Measurements from ENCODE around the gene ADORA2A.

The ADORA2A gene

GRCh38 chr22:24400034-24400725 lies 27.2 kb upstream of the ADORA2A start:
- no peak overlapping the region for H3K9ac ChIP-seq (ENCODE audit: insufficient read length)
- no peak overlapping the region for H3K27ac ChIP-seq
- H3K36me3 ChIP-seq (ENCODE audit: insufficient read depth, low read length): peaks cover 46% of the 10 kb centered on the region

DNA sequence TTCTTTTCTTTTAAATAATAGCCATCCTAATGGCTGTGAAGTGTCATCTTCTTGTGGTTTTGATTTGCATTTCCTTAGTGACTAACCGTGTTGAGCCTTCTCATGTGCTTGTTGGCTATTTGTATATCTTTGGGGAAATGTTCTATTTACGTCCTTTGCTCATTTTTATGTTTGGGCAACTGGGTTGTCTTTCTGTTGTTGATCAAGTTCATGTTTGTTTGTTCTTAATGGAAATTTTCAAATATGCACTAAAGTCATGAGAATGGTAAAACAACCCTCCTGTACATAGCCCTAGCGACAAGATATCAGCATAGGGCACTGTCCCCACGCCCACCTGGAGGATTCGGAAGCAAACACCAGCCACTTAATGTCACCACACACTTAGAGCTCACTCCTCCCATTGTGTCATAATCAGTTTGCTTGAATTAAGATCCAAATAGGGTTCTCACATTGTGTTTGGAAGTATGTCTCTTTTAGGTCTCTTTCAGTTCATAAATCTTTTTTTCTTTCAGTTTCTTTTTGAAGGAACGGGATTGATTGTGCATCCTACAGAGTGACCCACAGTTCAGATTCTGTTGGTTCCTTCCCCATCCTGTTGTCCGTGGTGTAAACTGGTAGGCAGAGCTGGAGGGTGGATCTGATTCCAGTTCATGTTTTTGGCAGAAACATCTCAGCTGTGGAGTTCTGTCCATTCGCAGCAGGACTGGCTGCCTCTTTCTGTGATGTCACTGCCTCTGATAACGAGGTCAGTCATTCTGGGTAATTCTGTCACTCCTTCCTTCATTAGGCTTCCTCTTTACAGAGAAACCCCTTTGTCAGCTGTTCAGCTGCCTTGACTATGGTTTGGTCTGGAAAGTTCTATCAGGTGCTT lies 26.4 kb upstream of the ADORA2A start:
- TF ChIP-seq EZH2 (IDR thresholded peaks at IDR 0.05): no peak
- TF ChIP-seq POLR2AphosphoS5 (IDR thresholded peaks at IDR 0.05; ENCODE audit: borderline replicate concordance, low read depth, low read length): no peak
- TF ChIP-seq FOXP2 (optimal IDR thresholded peaks at IDR 0.05; ENCODE audit: control extremely low read depth, extremely low read length, insufficient read depth): no peak
- Histone ChIP-seq H3K27ac (no peak overlapping the region), H3K9ac (ENCODE audit: insufficient read length) (no peak overlapping the region), H3K36me3 (ENCODE audit: insufficient read depth, low read length) (peaks cover 40% of the 10 kb centered on the region), H3K9me3 (ENCODE audit: low read depth, low read length) (no peaks in the 10 kb centered on the region), H3K4me3 (no peak overlapping the region)
- no peak for DNase-seq (ENCODE audit: low read depth, low spot score)

More at GRCh38 chr22:24400034-24400725, 27.2 kb upstream of the ADORA2A start:
- H3K9me3 ChIP-seq (ENCODE audit: low read depth, low read length): no peaks in the 10 kb centered on the region
- TF ChIP-seq EZH2 (IDR thresholded peaks at IDR 0.05) (no peak), FOXP2 (optimal IDR thresholded peaks at IDR 0.05; ENCODE audit: control extremely low read depth, extremely low read length, insufficient read depth) (no peak), POLR2AphosphoS5 (IDR thresholded peaks at IDR 0.05; ENCODE audit: borderline replicate concordance, low read depth, low read length) (no peak)
- H3K4me3 ChIP-seq: no peak overlapping the region
- no peak for DNase-seq (ENCODE audit: low read depth, low spot score)

DNA sequence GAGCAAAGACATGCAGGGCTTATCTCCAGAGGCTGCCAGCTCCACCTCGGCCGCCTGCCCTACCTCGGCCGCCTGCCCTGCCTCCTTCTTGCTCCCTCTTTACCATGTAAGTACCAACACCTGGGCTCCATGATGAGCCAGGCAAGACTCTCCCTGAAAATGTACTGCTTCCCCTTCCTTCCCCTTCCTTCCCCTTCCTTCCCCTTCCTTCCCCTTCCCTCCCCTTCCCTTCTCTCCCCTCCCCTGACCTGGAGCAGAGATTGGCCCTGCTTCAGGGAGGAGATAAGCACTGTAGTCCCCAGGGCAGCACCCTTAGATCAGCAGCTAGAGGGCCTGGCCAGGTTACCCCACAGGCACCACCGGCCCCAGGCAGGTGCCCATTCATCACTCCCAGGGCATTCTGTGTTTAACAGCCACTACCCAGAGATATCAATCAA lies 25.4 kb upstream of the ADORA2A start:
- TF ChIP-seq POLR2AphosphoS5 (IDR thresholded peaks at IDR 0.05; ENCODE audit: borderline replicate concordance, low read depth, low read length) (no peak), EZH2 (IDR thresholded peaks at IDR 0.05) (no peak), FOXP2 (optimal IDR thresholded peaks at IDR 0.05; ENCODE audit: control extremely low read depth, extremely low read length, insufficient read depth) (no peak)
- H3K27ac ChIP-seq: no peak overlapping the region
- no peaks in the 10 kb centered on the region for H3K9me3 ChIP-seq (ENCODE audit: low read depth, low read length)
- no peak for DNase-seq (ENCODE audit: low read depth, low spot score)
- H3K36me3 ChIP-seq (ENCODE audit: insufficient read depth, low read length): peaks cover 33% of the 10 kb centered on the region
- no peak overlapping the region for H3K9ac ChIP-seq (ENCODE audit: insufficient read length)
- H3K4me3 ChIP-seq: no peak overlapping the region

- H3K9ac ChIP-seq (ENCODE audit: insufficient read length): no peak overlapping the region
- no peak overlapping the region for H3K27ac ChIP-seq
- no peak for DNase-seq (ENCODE audit: low read depth, low spot score)
- H3K4me3 ChIP-seq: no peak overlapping the region
- H3K9me3 ChIP-seq (ENCODE audit: low read depth, low read length): no peaks in the 10 kb centered on the region
- TF ChIP-seq POLR2AphosphoS5 (IDR thresholded peaks at IDR 0.05; ENCODE audit: borderline replicate concordance, low read depth, low read length): no peak
- TF ChIP-seq FOXP2 (optimal IDR thresholded peaks at IDR 0.05; ENCODE audit: control extremely low read depth, extremely low read length, insufficient read depth): no peak
- no peak for TF ChIP-seq EZH2 (IDR thresholded peaks at IDR 0.05)
- H3K36me3 ChIP-seq (ENCODE audit: insufficient read depth, low read length): peaks cover 30% of the 10 kb centered on the region
These were observed 24.8 kb upstream of the ADORA2A start for GRCh38 chr22:24402460-24403192.

GRCh38 chr22:24403346-24403745 lies 24.1 kb upstream of the ADORA2A start:
- Histone ChIP-seq H3K27ac (no peak overlapping the region), H3K36me3 (ENCODE audit: insufficient read depth, low read length) (peaks cover 23% of the 10 kb centered on the region), H3K4me3 (no peak overlapping the region), H3K9me3 (ENCODE audit: low read depth, low read length) (no peaks in the 10 kb centered on the region), H3K9ac (ENCODE audit: insufficient read length) (no peak overlapping the region)
- no peak for DNase-seq (ENCODE audit: low read depth, low spot score)
- TF ChIP-seq FOXP2 (optimal IDR thresholded peaks at IDR 0.05; ENCODE audit: control extremely low read depth, extremely low read length, insufficient read depth) (no peak), EZH2 (IDR thresholded peaks at IDR 0.05) (no peak), POLR2AphosphoS5 (IDR thresholded peaks at IDR 0.05; ENCODE audit: borderline replicate concordance, low read depth, low read length) (no peak)

GRCh38 chr22:24404561-24405275 lies 22.7 kb upstream of the ADORA2A start:
- Histone ChIP-seq H3K27ac (no peak overlapping the region), H3K36me3 (ENCODE audit: insufficient read depth, low read length) (peaks cover 21% of the 10 kb centered on the region), H3K4me3 (no peak overlapping the region), H3K9me3 (ENCODE audit: low read depth, low read length) (no peaks in the 10 kb centered on the region), H3K9ac (ENCODE audit: insufficient read length) (no peak overlapping the region)
- no peak for DNase-seq (ENCODE audit: low read depth, low spot score)
- TF ChIP-seq FOXP2 (optimal IDR thresholded peaks at IDR 0.05; ENCODE audit: control extremely low read depth, extremely low read length, insufficient read depth) (no peak), POLR2AphosphoS5 (IDR thresholded peaks at IDR 0.05; ENCODE audit: borderline replicate concordance, low read depth, low read length) (no peak), EZH2 (IDR thresholded peaks at IDR 0.05) (no peak)

- Histone ChIP-seq H3K9ac (ENCODE audit: insufficient read length) (no peak overlapping the region), H3K27ac (no peak overlapping the region), H3K4me3 (no peak overlapping the region), H3K9me3 (ENCODE audit: low read depth, low read length) (no peaks in the 10 kb centered on the region), H3K36me3 (ENCODE audit: insufficient read depth, low read length) (peaks cover 21% of the 10 kb centered on the region; the same call in 1 of the 2 replicates)
- no peak for DNase-seq (ENCODE audit: low read depth, low spot score)
- TF ChIP-seq POLR2AphosphoS5 (IDR thresholded peaks at IDR 0.05; ENCODE audit: borderline replicate concordance, low read depth, low read length) (no peak), EZH2 (IDR thresholded peaks at IDR 0.05) (no peak), FOXP2 (optimal IDR thresholded peaks at IDR 0.05; ENCODE audit: control extremely low read depth, extremely low read length, insufficient read depth) (no peak)
These were observed 21.6 kb upstream of the ADORA2A start for GRCh38 chr22:24405631-24406321.
